ENCODE results near the gene SORCS1.

SORCS1 gene

DNA sequence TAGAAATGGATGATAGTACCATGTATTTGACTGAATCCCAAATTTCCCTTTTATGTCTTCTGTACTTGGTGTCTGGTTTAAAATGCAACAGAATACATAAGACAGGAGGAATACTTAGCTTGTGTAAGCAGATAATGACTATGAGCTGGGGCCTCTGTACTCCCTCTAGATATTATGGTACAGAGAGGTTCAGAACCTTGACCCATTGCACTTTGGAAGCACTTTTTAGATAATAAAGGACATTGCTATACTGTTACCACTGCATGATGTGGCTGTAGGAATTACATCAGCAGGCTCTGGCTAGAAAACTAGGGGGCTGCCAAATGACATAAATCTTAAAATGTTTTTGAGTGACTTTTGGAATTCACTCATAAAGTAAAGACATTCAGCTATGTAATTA lies 526.6 kb downstream of the SORCS1 start:
- no peak for DNase-seq

DNA sequence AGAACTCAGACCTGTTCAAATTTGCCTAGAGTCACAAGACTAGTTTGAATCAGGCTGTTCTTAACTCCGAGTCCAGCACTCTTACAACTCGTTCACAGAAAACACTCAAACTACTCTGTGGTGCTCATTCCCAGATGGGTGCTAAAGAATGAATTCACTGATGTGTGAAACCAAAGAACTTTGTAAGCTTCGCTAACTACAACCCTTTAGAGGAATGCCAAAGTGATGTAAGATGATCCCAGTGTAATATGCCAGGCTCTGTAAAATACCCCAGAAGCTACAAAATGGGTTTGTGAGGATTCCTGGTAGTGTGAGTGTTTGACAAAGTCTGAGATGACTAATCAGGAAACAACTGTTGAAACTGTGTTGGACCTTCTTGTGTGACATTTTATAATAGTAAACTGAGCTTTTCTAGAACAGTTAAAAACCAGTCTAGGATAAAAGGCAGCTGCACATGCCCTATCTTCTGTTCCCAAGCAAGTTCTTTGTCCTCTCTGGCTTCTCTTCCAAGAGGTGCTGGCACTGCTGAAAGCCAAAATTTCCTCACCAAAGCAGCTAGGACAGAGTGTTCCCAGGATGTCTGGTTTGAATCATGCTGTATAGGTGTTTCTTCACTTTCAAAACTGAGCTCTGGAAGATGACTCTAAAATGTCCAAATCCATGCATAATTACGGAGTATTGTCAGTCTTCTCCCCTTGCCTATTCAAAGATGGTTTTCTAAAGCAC lies 527.6 kb downstream of the SORCS1 start:
- DNase-seq, result no peak

DNA sequence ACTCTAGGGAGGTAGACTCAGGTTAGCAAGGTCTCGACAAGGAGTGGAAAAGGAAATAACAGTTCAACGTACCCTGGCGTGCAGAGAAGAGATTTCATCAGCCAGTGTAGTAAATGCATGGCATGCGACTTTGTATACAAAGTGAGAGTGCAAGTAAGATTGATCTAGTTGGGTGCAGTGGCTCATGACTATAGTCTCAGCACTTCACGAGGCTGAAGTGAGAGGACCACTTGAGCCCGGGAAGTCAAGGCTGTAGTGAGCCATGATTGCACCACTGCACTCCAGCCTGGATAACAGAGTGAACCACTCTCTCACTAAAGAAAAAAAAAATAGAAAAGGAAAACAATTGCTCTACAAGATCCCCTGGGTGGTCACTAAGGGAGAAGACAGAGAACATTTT lies 528.6 kb downstream of the SORCS1 start:
- no peak for DNase-seq

DNA sequence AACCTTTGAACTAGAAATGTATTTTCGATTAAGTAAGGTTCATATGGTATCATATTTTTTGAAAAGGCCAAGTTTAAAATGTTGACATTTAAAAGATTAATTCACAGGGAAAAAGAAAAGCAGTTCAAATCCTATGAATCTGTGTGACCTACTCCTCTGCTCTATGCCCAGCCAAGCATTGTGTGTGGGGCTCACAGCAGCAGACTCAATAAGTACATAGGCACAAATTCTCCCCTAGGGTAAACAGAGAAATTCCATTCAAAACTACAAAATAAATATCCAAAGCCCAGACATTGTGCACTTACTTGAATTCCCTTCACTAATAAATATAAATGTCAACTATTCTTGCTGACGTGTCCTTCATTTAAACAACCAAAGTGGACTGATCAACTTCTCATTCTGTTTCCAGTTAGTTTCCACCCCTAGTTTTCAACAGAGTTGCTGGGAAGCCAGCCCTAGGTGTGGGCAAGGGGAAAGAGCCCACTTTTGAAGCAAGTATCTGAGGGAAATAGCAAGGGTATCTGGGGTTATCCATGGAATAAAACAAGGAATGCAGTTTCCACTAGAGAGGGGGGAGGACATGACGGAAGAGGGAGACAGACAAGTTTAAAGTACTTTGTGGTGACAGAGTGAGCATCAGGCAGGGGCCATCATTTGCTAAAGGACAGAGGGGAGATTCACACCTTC lies 533.3 kb downstream of the SORCS1 start:
- no peak for DNase-seq

DNA sequence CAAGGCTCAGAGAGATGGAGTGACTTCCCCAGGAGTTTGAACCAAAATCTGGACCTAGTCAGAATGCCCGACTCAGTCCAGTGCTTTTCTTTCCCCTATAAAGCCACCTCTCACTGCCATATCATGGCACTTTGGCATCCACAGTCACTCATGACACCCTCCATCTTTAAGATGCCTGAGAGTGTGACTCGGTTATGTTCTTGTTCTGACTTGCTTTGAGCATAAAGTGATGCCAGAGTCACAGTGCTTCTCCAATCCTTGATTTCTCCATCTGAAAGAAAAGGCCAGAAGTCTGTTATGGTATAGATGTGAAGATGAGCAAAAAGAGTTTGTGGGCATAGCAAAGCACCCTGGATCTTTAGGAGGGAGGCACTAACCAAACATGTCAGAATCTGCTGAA lies 538.1 kb downstream of the SORCS1 start:
- DNase-seq, result no peak

DNA sequence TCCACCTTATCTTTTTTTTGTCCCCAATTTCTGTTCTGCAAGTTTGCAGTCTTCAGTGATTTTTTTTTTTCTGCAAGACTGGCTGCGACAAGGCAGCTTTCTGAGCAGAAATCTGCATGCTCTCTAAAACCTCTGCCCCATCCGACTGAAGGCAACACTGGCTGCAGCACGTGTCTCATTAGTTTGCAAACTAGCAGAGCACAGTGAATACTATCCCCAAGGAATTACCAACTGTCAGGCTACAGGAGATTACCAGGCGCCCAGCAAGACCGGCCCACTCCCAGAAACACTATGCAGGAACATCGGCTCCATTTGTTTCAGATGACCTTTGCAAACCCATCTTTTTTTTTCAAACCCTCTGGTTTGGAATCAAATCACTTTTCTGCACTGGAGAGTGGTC lies 538.8 kb downstream of the SORCS1 start:
- no peak for DNase-seq

DNA sequence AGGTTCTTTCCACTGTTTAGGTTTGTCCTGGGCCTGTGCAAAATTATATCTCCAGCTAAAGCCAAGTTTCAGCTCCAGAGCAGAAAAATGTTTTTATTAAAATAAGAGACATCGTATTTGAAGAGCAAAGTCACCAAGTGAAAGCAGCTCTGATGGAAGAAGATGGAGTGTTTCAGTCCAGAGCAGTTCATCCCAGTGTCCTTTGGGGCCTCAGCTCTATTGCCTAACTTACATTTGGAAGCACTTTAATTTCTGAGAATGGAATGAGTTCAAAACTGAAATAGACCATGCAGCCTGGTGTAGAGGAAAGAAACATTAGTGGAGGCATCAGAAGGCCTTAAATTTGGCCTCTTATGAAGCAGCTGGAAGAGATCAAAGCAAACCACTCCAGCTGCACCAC lies 545.2 kb downstream of the SORCS1 start:
- no peak for DNase-seq

DNA sequence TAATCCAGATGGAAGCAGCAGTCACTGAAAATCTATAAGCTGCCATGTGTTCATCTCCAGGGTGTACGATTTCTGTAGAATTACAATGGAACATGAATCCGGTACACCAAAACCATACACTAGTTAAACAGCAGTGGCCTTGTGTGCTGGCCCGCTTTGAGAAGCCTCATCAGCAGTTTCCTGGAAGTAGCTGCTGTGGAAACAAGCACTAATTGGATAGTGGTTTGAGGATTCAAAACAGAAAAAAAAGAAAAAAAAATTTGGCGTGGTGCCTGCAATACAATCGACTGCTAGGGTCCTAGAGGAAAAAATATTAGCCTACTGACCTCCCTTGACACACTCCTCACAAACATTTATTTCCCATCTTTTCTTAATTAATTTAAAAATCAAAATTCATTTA lies 545.9 kb downstream of the SORCS1 start:
- no peak for DNase-seq

DNA sequence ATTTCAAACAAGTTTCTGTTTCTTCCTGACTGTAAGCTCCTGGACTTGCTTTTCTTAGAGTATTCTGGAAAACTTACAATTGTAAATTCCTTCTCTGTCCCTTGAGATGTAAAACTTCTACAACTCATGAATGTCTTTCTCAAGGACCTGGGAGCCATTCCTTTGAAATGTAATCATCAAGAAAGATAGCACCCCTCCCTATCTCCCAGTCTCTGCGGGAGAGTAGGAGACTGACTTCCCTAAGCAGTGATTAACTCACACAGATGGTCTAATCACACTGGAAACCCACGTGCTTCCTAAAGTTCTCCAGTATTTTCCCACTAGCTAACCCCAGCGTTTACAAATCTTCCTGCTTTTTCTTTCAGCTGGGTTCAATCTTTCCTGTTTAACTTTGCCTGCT lies 549.4 kb downstream of the SORCS1 start:
- DNase-seq, result no peak

DNA sequence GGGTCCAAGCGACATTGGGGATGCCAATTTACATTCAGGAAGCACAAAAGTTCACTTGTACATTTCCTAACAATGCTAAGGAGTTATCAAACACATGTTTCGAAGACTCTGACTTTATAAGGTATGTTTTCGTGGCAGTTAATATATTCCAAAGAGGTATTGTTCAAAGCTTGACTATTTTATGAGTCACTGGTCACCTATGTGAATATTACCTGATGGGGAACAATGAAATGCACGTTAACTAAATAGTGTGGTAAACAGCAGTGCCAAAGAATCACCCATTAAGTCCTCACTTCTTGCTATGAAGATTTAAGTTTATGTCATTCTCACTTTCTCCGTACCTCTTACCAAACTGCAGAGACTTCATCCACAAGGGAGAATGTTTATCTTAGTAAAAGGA lies 550.2 kb downstream of the SORCS1 start:
- no peak for DNase-seq

DNA sequence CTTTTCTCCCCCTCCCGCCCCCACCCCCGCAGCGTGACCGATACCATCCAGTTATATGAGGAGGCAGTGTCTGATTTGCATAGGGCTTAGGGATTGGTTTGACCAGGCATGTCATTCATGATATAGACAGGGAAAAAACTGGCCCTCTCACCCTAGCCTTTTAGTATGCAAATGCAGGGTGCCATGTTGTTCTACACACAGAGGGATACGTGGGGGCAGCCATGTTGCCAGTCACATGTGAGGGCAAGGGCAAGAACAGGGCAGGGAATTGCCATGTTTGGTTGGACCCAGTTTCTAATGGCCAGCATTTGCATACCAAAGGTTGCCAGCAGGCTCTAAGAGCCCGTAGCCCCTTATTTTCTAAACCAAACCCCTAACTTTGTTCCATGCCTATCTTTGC lies 552.1 kb downstream of the SORCS1 start:
- DNase-seq, result no peak

DNA sequence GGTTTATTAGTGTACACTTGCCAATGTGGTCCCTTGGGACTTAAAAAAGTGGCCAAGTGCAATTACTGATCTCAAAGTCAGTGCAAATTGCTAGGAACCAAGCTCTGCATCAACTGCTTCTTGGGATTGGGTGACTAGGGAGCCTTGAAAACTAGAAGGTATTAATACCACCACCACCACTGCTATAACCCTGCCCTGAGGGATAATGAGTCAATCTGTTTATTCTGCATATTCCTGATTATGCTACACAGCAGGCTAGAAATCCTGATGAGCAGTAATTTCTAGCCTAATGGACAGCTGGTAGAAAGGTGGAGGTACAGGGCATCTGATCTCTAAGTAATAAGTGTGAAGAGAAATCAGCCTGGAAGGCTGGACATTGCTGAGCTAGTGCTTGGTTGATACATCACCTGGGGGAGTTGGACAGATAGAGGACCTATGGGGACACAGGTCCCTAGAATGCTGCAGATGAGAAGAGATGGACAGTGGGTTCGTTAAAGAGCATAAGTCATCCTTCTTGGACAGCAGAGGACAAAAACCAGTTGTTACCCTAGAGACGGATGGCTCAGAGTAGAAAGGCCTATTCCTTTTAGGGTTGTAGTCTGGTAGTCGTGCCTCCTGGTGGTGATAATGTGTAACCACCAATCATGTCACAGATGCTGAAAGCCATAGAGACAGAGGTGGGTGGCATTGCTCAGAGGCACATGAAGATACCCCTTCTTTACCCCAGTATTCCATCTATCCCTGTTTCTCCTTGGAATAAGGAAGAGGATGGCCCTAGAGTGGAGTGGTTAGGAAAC lies 554.8 kb downstream of the SORCS1 start:
- peak; percentile 43 for DNase-seq

DNA sequence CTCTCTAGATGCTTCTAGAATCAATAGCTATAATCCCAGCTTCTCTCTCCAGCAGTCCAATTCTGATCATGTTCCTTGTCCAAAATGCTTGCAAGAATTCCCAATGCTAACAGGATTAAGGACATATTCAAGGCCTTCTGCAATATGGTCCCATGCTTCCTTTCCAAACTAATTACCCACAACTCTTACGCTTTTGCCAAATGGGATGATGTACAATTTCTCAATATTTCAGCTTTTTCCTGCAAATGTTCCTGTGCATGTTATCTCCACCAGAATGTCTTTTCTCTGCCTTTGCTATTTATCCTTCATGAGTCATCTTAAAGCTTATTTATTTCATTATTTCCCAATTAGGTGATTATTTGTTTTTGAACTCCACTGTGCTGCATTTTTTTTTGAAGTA lies 556.4 kb downstream of the SORCS1 start:
- DNase-seq, result peak; percentile 10

DNA sequence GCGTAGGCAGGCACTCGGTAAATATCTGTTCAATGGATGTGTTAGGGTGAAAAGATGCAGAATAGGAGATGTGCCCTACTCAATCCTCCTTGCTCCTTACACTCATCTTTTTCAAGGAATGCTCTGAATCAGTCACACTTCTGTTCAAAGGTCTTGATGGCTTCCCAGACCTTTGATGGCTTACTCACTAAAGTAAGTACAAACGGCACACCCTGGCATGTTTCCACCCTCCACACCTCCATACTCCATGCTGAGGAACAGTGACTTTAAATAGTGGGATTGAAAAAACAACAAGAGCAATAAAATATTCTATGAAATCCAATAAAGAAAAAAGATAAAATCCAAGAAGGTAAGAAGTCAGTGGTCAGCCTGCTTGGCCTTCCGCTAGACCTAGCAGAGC lies 569.2 kb downstream of the SORCS1 start:
- DNase-seq, result no peak

DNA sequence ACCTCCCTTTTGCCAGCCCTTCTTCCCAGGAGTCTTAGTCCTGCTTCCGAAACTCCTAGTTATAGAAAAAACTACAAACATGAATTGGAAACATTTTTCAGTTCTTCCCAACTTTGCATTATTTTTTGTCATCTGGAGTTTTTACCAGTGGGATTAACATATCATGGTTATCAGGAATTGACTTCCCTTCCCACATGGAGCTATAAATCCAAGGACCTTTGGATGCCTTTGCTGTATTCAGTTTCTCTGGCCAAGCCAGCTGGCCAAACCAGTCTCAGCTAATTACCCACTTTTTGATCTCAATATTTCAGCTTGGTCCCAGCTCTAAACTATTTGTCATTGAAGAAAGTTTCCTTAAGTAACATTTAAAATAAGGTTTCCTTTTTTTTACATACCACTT lies 570.6 kb downstream of the SORCS1 start:
- DNase-seq, result no peak

DNA sequence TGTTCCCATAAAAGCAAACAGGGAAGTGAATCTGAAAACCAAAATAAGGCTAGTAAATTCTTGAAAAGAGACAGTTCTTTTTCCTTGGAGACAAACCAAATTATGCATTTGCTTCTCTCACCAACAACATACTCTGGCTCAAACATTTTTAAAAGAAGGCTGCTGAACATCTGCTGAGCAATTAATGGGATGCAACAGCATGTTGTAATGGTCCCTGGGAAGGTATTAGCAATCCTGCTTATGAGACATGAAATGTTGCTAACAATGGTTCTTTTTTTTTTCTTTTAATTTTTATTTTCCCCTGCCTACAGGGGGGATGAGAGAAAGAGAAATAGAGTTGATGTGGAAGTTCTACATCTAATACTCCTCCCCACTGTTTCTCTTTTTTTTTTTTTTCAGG lies 572.1 kb downstream of the SORCS1 start:
- DNase-seq, result no peak

DNA sequence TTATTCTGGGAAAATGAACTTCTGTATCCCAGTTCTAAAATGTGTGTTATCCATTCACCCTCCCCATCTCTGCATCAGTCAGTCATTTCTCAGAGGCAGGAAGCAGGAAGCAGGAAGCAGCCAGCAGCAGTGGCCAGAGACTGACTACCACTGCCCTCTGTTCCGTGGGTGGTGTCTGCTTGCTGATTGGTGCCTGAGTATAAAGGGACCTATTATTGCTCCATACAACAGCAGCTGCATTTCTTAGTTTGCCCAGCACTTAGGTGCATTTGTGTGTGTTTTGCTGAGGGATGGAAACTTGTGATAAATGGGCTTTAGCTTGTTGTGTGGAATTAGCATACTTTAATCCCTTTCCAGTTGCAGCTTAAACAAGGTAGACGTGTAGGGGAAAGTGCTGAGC lies 582.2 kb downstream of the SORCS1 start:
- peak; percentile 63 for DNase-seq

DNA sequence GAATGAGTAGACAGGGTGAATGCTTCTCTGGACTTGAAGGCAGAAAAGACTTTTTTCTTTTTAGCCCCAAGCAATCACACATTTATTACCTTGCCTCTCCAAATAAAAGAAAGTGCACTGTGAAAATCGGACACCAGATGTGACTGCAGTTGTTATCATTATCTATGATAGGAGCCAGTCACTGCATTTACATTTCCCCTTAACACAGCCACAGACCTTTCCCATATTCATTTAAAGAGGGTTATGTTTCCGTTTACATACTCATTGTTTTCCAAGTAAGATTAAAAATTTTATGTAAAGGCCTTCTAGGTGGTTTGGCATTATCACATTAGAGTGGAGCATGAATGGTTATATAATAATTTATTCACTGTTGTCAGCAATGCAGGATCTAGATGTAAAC lies 586.8 kb downstream of the SORCS1 start:
- no peak for DNase-seq

DNA sequence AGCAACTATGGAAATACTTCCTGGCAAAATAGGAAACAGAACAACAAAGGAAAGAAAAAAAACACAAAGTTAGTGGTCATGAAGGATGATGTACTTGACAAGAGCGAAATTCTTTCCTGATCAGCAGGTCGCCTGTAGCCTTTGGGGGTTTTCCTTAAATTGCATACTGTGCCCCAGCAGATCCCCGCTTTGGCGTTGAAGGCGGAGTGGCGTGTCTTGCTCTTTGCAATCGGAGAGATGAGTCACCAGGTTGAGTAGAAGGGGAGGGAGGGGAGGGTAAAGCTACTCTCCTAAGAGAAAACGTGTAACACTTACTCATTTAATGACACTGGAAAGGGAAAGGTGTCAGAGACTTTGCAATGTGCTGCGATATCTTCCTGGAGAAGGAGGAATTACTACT lies 587.2 kb downstream of the SORCS1 start:
- no peak for DNase-seq

DNA sequence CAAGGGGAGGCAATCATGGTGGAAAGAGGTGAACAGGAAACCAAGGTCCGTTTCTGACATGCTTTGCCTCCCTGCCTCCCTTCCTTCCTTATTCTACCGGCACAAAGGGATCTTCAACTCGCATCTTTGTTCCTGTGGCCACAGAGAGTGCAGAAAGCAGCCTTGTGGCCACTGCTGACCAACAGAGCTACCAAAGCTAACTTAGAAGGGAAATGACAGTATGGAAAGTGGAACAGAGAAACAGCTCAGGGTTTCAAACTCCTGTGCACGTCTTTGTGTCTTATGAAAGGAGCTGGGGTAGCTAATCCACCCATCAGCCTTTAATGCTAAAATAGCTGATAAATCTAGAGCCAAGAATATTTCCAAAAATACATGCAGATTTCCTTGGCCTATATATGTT lies 588.0 kb downstream of the SORCS1 start:
- DNase-seq, result no peak

DNA sequence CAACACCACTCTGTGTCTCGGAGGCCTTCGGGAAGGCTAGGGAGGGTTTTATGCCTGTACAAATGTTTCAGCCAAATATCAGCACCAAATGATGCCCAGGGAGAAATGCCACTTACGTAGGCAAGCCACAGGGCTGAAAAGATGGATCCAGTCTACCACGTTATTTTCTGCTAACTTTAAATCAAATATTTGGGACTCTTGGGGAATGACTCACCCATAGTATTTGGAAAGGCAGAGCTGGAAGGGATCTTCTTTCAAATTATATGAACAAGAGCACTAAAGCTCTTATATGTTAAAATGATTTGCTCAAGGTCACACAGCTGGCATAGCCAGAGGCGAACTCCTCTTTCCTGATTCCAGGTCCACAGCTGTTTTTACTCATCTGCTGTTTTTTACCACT lies 591.4 kb downstream of the SORCS1 start:
- DNase-seq, result peak; percentile 87

DNA sequence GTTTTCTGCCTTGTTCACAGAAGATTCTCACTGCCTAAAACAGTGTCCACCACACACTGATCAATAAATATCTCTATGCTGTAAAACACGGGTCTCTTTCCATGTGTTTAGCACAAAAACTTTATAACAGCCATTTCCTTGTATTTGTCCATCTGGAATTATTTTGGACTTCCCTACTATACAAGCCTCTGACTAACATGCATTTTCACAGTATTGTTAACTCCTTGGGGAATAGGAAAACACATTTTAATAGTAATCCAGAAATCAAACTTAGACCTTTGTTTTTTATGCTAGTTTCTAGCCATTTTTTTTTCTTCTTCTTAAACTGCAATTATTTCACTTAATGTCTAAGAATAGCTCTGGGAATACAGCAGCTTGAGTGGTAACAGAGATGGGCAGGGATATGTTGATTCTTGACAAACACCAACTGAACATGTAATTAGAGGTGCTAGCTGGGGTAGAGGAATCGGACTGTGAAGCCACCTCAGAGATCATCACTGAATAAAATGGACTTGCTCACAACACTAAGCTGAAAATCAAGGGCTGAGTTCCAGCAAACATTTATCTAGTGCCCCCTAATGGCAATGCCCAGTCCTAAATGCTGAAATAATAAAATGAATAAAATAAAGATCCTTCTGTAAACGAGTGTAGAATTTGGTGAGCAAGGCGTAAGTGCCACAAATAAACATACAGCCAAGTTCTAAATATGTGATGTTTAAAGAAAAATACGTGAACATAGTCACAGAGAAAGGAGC lies 593.1 kb downstream of the SORCS1 start:
- DNase-seq, result peak; percentile 79

DNA sequence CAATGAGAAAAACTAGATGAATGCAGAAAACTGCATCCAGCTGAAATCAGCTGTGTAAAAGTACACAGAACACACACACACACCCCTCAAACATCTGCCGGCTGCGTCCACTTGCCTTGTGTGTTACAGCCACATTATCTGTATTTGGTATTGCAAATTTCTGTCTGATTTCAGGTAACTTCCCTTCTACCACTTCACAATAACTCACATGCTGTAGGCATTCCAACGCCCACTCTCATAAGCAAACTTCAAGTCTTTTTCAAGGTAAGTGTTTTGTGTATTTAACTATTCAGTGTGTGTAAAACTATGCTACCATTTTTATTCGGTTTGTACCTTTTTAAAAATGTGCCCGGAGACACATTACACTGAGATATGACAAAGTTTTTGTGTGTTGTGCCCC lies 594.2 kb downstream of the SORCS1 start:
- DNase-seq, result no peak
